K562 treated with DMSO at 1 percent for 24 hours (cell line): ENCODE results near the gene CLDN7. TPM values are rescaled to one million over a fixed set of nuclear protein-coding genes. Genes with fewer than 3 reads are reported as not detected.

Experiments
- total RNA-seq: library from RNA; unstranded; fragments of 300-600 nt; gene quantifications from 2 replicates; pipeline ENCODE4 v1.2.3, GENCODE V29; 2022; ENCODE audit warnings: low read depth; ENCODE audit not compliant: insufficient read depth

CLDN7 gene
- 19.6 and 20.2 TPM in 2 replicates for total RNA-seq

GRCh38 chr17:7262192-7262934 lies at the start of gene CLDN7:
CLDN7 (minus strand) TSS chr17:7262478; CDS start chr17:7262043, 435 bp downstream.

GRCh38 chr17:7306911-7307685 lies 44.8 kb upstream of the CLDN7 start, which contains the start of gene EIF5A:
EIF5A (plus strand) TSS chr17:7307628; CDS start chr17:7309636, 2,008 bp downstream.

GRCh38 chr17:7294614-7295153 lies 32.4 kb upstream of the CLDN7 start, which contains the start of gene YBX2:
YBX2 (minus strand) TSS chr17:7294639; CDS start chr17:7294500, 139 bp downstream.

GRCh38 chr17:7281074-7281952 lies 19.0 kb upstream of the CLDN7 start, which contains the start of gene SLC2A4:
SLC2A4 (plus strand) TSS chr17:7281718; CDS start chr17:7281935, 217 bp downstream.

GRCh38 chr17:7252176-7253043 lies 9.9 kb downstream of the CLDN7 start, which contains the start of gene ELP5:
ELP5 (plus strand) TSS chr17:7252215; CDS start chr17:7252551, 336 bp downstream.

GRCh38 chr17:7251661-7252175 lies 10.6 kb downstream of the CLDN7 start, which contains the start of gene CTDNEP1:
CTDNEP1 (minus strand) TSS chr17:7251734; CDS start chr17:7251296, 438 bp downstream.

GRCh38 chr17:7241783-7242716 lies 20.2 kb downstream of the CLDN7 start, which contains the start of gene GABARAP:
GABARAP (minus strand) TSS chr17:7242449; CDS start chr17:7242330, 119 bp downstream.

GRCh38 chr17:7239091-7240027 lies 22.9 kb downstream of the CLDN7 start, which contains the start of gene PHF23:
PHF23 (minus strand) TSS chr17:7239457; CDS start chr17:7239279, 178 bp downstream.

GRCh38 chr17:7234083-7234951 lies 28.0 kb downstream of the CLDN7 start, which contains the start of gene DVL2:
DVL2 (minus strand) TSS chr17:7234517; CDS start chr17:7234262, 255 bp downstream.

GRCh38 chr17:7219812-7220592 lies 42.3 kb downstream of the CLDN7 start, which contains the start of the genes ACADVL and DLG4:
ACADVL (plus strand) TSS chr17:7219938; CDS start chr17:7219985, 47 bp downstream.
DLG4 (minus strand) TSS chr17:7219836.

Other genes starting within 250 kb of the CLDN7 start
- 291 and 322 TPM in 2 replicates for gene RNASEK, start 249.9 kb downstream of the CLDN7 start, total RNA-seq
- gene BCL6B, start 239.4 kb downstream of the CLDN7 start, total RNA-seq: 1.2 TPM in 2 replicates
- 9.1 and 11.3 TPM in 2 replicates for gene SLC16A13, start 226.5 kb downstream of the CLDN7 start, total RNA-seq
- gene SLC16A11, start 218.4 kb downstream of the CLDN7 start, total RNA-seq: 0.32 TPM in 1 of 2 replicates, not detected in the other
- not detected in 2 replicates for gene CLEC10A, start 182.2 kb downstream of the CLDN7 start, total RNA-seq
- not detected in 2 replicates for gene ASGR2, start 147.7 kb downstream of the CLDN7 start, total RNA-seq
- 1.4 and 2.5 TPM in 2 replicates for gene ASGR1, start 83.1 kb downstream of the CLDN7 start, total RNA-seq
- 3.2 and 3.6 TPM in 2 replicates for gene DLG4, start 42.6 kb downstream of the CLDN7 start, total RNA-seq
- gene ACADVL, start 42.5 kb downstream of the CLDN7 start, total RNA-seq: 252 and 266 TPM in 2 replicates
- gene DVL2, start 28.0 kb downstream of the CLDN7 start, total RNA-seq: 55.4 and 59.5 TPM in 2 replicates
- gene PHF23, start 23.0 kb downstream of the CLDN7 start, total RNA-seq: 26.9 and 30.4 TPM in 2 replicates
- gene GABARAP, start 20.0 kb downstream of the CLDN7 start, total RNA-seq: 267 and 288 TPM in 2 replicates
- gene CTDNEP1, start 10.7 kb downstream of the CLDN7 start, total RNA-seq: 70.4 and 74.9 TPM in 2 replicates
- gene ELP5, start 10.3 kb downstream of the CLDN7 start, total RNA-seq: 54.3 and 56.3 TPM in 2 replicates
- gene SLC2A4, start 19.2 kb upstream of the CLDN7 start, total RNA-seq: 0.39 and 0.63 TPM in 2 replicates
- gene YBX2, start 32.2 kb upstream of the CLDN7 start, total RNA-seq: not detected in 2 replicates
- 333 and 343 TPM in 2 replicates for gene EIF5A, start 45.1 kb upstream of the CLDN7 start, total RNA-seq
- 64.3 and 71.2 TPM in 2 replicates for gene GPS2, start 52.9 kb upstream of the CLDN7 start, total RNA-seq
- 15.7 and 18.8 TPM in 2 replicates for gene NEURL4, start 66.9 kb upstream of the CLDN7 start, total RNA-seq
- 2.6 and 6.1 TPM in 2 replicates for gene ACAP1, start 74.1 kb upstream of the CLDN7 start, total RNA-seq
- 7.3 and 8.6 TPM in 2 replicates for gene KCTD11, start 89.7 kb upstream of the CLDN7 start, total RNA-seq
- not detected in 2 replicates for gene TMEM95, start 92.7 kb upstream of the CLDN7 start, total RNA-seq
- gene TNK1, start 118.6 kb upstream of the CLDN7 start, total RNA-seq: 7.3 and 8.8 TPM in 2 replicates
- gene PLSCR3, start 132.0 kb upstream of the CLDN7 start, total RNA-seq: 11.9 and 13.9 TPM in 2 replicates
- gene TMEM256, start 141.6 kb upstream of the CLDN7 start, total RNA-seq: 67.8 and 69.3 TPM in 2 replicates
- 14.2 and 14.9 TPM in 2 replicates for gene NLGN2, start 145.4 kb upstream of the CLDN7 start, total RNA-seq
- gene SPEM1, start 157.8 kb upstream of the CLDN7 start, total RNA-seq: not detected in 2 replicates
- not detected in 2 replicates for gene SPEM2, start 163.1 kb upstream of the CLDN7 start, total RNA-seq
- not detected in 2 replicates for gene SPEM3, start 166.4 kb upstream of the CLDN7 start, total RNA-seq
- gene TMEM102, start 173.0 kb upstream of the CLDN7 start, total RNA-seq: 14.7 and 16.9 TPM in 2 replicates
- 6.3 and 7.5 TPM in 2 replicates for gene FGF11, start 177.0 kb upstream of the CLDN7 start, total RNA-seq
- 12.6 and 14.0 TPM in 2 replicates for gene CHRNB1, start 182.6 kb upstream of the CLDN7 start, total RNA-seq
- 5.5 and 5.6 TPM in 2 replicates for gene ZBTB4, start 217.2 kb upstream of the CLDN7 start, total RNA-seq
- gene SLC35G6, start 219.0 kb upstream of the CLDN7 start, total RNA-seq: not detected in 2 replicates
- 81.8 and 97.0 TPM in 2 replicates for gene POLR2A, start 221.9 kb upstream of the CLDN7 start, total RNA-seq